GM12878 (cell line): ENCODE data around the gene CFLAR. TPM values are rescaled to one million over a fixed set of nuclear protein-coding genes. Genes with fewer than 3 reads are reported as not detected.

ENCODE experiments used
- BHLHE40 ChIP-seq, 2 experiments: fragments of 450-650 bp in 1 of 2; IDR thresholded peaks; 2 replicates each; pipeline ENCODE4 v1.6.1; 2011 to 2017; ENCODE audit warnings: low read depth in 2 of 2, borderline replicate concordance in 1 of 2, improper control_type of control experiment in 1 of 2, low read length in 1 of 2, mild to moderate bottlenecking in 1 of 2
- CEBPB ChIP-seq, 2 experiments: fragments of 150-350 bp in 1 of 2; IDR thresholded peaks; 2 replicates each; pipeline ENCODE4 v1.6.1; 2012 to 2014; ENCODE audit warnings: low read depth in 2 of 2, low read length in 2 of 2, borderline replicate concordance in 1 of 2, inconsistent platforms in 1 of 2
- DPF2 ChIP-seq: fragments of 450-650 bp; IDR thresholded peaks from 2 replicates; pipeline ENCODE4 v1.6.1; 2017; ENCODE audit warnings: mild to moderate bottlenecking
- GABPA ChIP-seq: IDR thresholded peaks from 2 replicates; pipeline ENCODE4 v1.6.1; 2014; ENCODE audit warnings: antibody characterized with exemption, low read depth, mild to moderate bottlenecking, inconsistent platforms
- IKZF1 ChIP-seq: fragments of 450-650 bp; conservative IDR thresholded peaks from 2 replicates; pipeline ENCODE4 v1.6.1; 2017; ENCODE audit warnings: antibody characterized with exemption, mild to moderate bottlenecking
- MTA2 ChIP-seq: fragments of 450-650 bp; IDR thresholded peaks from 2 replicates; pipeline ENCODE4 v1.6.1; 2016; ENCODE audit warnings: low read depth, mild to moderate bottlenecking, moderate library complexity
- MYB ChIP-seq: fragments of 150-350 bp; IDR thresholded peaks from 2 replicates; pipeline ENCODE4 v1.6.1; 2014; ENCODE audit warnings: mild to moderate bottlenecking, low read depth, low read length, borderline replicate concordance
- NFYA ChIP-seq: IDR thresholded peaks from 2 replicates; pipeline ENCODE4 v1.6.1; 2011; ENCODE audit warnings: low read depth, mild to moderate bottlenecking, low read length, improper control_type of control experiment, borderline replicate concordance
- NR2F1 ChIP-seq: fragments of 450-650 bp; conservative IDR thresholded peaks from 2 replicates; pipeline ENCODE4 v1.6.1; 2017; ENCODE audit warnings: mild to moderate bottlenecking
- PML ChIP-seq: IDR thresholded peaks from 2 replicates; pipeline ENCODE4 v1.6.1; 2012; ENCODE audit warnings: low read length, inconsistent platforms
- RCOR1 ChIP-seq: conservative IDR thresholded peaks from 2 replicates; pipeline ENCODE4 v1.6.1; 2012; ENCODE audit warnings: low read depth, low read length, improper control_type of control experiment
- SKIL ChIP-seq: fragments of 450-650 bp; IDR thresholded peaks from 2 replicates; pipeline ENCODE4 v1.6.1; 2017; ENCODE audit warnings: mild to moderate bottlenecking, low read depth, inconsistent platforms; ENCODE audit not compliant: poor library complexity, severe bottlenecking
- ZBTB4 ChIP-seq: fragments of 450-650 bp; formaldehyde crosslinking; IDR thresholded peaks from 2 replicates; pipeline ENCODE4 v1.4.0; 2022; ENCODE audit warnings: mild to moderate bottlenecking, moderate library complexity
- ZNF207 ChIP-seq: fragments of 450-650 bp; IDR thresholded peaks from 2 replicates; pipeline ENCODE4 v1.6.1; 2014; ENCODE audit warnings: antibody characterized with exemption, mild to moderate bottlenecking, borderline replicate concordance
- ZNF217 ChIP-seq: fragments of 450-650 bp; IDR thresholded peaks from 2 replicates; pipeline ENCODE4 v1.6.1; 2017; ENCODE audit warnings: antibody characterized with exemption, mild to moderate bottlenecking
- ZNF592 ChIP-seq: fragments of 450-650 bp; IDR thresholded peaks from 2 replicates; pipeline ENCODE4 v1.6.1; 2017; ENCODE audit warnings: mild to moderate bottlenecking, moderate library complexity
- polyA plus RNA-seq, 11 experiments: library from polyadenylated mRNA; depleted of rRNA in 4 of 11; unstranded in 6 of 11; stranded (reverse) in 5 of 11; fragments of >200 nt; fragmentation: Nextera tagmentation in 4 of 11; fragmentation: Illumina TruSeq in 1 of 11; extraction: Ambion mirVana in 4 of 11; extraction: Trizol in 1 of 11; gene quantifications; 1 replicate in 1 of 11; 2 replicates in 10 of 11; pipeline versions ENCODE4 v1.2.1 to v1.2.3, GENCODE V29; 2011 to 2016; ENCODE audit warnings: inconsistent platforms in 2 of 11, missing spikeins in 2 of 11, low read depth in 1 of 11
- total RNA-seq, 4 experiments: library from RNA; depleted of rRNA in 3 of 4; stranded (reverse); fragments of >200 nt in 3 of 4; fragmentation: Illumina TruSeq in 1 of 4; extraction: Trizol in 1 of 4; gene quantifications; 2 replicates each; pipeline versions ENCODE4 v1.2.1 to v1.2.3, GENCODE V29; 2013 to 2021

Gene CFLAR
- total and polyA plus RNA-seq, 10 of the 15 experiments (the other 5 are each of a cell fraction or from before 2014, with no cell fraction given) = 80.6 to 181 (median 101) TPM

- TF ChIP-seq SKIL (peak; percentile 93), ZNF207 (no peak), DPF2 (peak; percentile 81; the same call in 1 of the 2 replicates), NR2F1 (peak; percentile 58; the same call in 1 of the 2 replicates), ZNF592 (no peak), CEBPB (IDR thresholded peaks at IDR 0.05; ENCODE audit: borderline replicate concordance in 1 of 2, low read depth in 2 of 2, low read length in 2 of 2) (no peak), MYB (no peak), BHLHE40 (IDR thresholded peaks at IDR 0.05; ENCODE audit: borderline replicate concordance in 1 of 2, low read depth in 2 of 2, low read length in 1 of 2) (peak; percentile 49 to 55; a peak in 1 of 4 replicates), ZBTB4 (CRISPR knock-in tag) (no peak), ZNF217 (peak; percentile 87; the same call in 1 of the 2 replicates), IKZF1 (peak; percentile 48; the same call in 1 of the 2 replicates), GABPA (no peak), PML (no peak), RCOR1 (no peak; the same call in 1 of the 2 replicates), MTA2 (peak; percentile 84), NFYA (no peak)
Measured at GRCh38 chr2:201208563-201209252, 92.7 kb downstream of the CFLAR start (continued).
